Cardiac muscle cell (in vitro differentiated cells and primary cell): ENCODE results near the gene PPM1J. TPM values are rescaled to one million over a fixed set of nuclear protein-coding genes. Genes with fewer than 3 reads are reported as not detected.

Experiments
- DNase-seq, 2 donors: peaks; one replicate each; pipeline versions ENCODE4 v3.0.0 to v3.0.0-alpha.2; 2010 to 2017; ENCODE audit warnings: low read depth in 1 of 2, low spot score in 1 of 2
- H3K27ac ChIP-seq: fragments of 200-600 bp; sonication (generic); 2 replicates; pipeline ENCODE4 v1.5.1; 2016
- H3K27me3 ChIP-seq: fragments of 200-600 bp; sonication (generic); 2 replicates; pipeline ENCODE4 v1.6.0; 2016; ENCODE audit warnings: control low read depth
- H3K36me3 ChIP-seq: fragments of 200-600 bp; sonication (generic); 2 replicates; pipeline ENCODE4 v1.5.1; 2016; ENCODE audit warnings: control low read depth
- H3K4me1 ChIP-seq: fragments of 200-600 bp; sonication (generic); 2 replicates; pipeline ENCODE4 v1.8.1; 2017; ENCODE audit warnings: low read depth, mild to moderate bottlenecking, mixed run types
- H3K4me3 ChIP-seq: fragments of 200-600 bp; sonication (generic); 2 replicates; pipeline ENCODE4 v1.5.1; 2016; ENCODE audit warnings: mild to moderate bottlenecking
- H3K9me3 ChIP-seq: fragments of 200-600 bp; sonication (generic); 2 replicates; pipeline ENCODE4 v1.5.1; 2017; ENCODE audit warnings: low read depth, mild to moderate bottlenecking, control low read depth
- polyA plus RNA-seq: library from polyadenylated mRNA; unstranded; fragments of >200 nt; fragmentation: Nextera tagmentation; extraction: Ambion mirVana; gene quantifications from 2 replicates; pipeline ENCODE4 v1.2.1, GENCODE V29; 2016
- total RNA-seq: library from RNA; depleted of rRNA; stranded (reverse); fragments of >200 nt; gene quantifications from 2 replicates; pipeline ENCODE4 v1.2.3, GENCODE V29; 2016
- TF ChIP-seq, protein P1 (sequence below): IDR thresholded peaks from 2 replicates; pipeline ENCODE4 v1.5.1; 2012; ENCODE audit warnings: low read depth, mild to moderate bottlenecking, low read length

Gene PPM1J
- total and polyA plus RNA-seq, 2 experiments from 2014 or later, result 20.1 to 21.9 TPM

DNA sequence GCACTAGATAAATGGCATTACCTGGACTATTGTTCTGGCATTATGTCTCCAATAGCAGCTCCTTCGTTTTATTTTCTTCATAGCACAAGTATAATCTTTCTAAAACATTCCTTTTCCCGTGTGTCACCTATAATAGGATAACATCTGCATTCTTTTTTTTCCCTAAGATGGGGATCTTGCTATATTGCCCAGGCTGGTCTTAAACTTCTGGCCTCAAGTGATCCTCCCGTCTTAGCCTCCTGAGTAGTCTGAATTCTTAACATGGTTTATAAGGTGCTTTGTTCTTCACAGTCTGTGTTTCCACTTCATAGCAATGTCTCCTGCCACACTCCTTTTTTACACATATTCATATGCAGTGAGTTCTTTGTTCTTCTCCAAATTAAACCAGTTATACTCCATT, 49.3 kb downstream of the PPM1J start:
- Histone ChIP-seq H3K27ac (no peak overlapping the region), H3K9me3 (no peaks in the 10 kb centered on the region), H3K27me3 (no peaks in the 10 kb centered on the region), H3K4me3 (no peak overlapping the region), H3K4me1 (no peaks in the 10 kb centered on the region), H3K36me3 (peaks cover 61% of the 10 kb centered on the region)
- TF ChIP-seq, protein P1, sequence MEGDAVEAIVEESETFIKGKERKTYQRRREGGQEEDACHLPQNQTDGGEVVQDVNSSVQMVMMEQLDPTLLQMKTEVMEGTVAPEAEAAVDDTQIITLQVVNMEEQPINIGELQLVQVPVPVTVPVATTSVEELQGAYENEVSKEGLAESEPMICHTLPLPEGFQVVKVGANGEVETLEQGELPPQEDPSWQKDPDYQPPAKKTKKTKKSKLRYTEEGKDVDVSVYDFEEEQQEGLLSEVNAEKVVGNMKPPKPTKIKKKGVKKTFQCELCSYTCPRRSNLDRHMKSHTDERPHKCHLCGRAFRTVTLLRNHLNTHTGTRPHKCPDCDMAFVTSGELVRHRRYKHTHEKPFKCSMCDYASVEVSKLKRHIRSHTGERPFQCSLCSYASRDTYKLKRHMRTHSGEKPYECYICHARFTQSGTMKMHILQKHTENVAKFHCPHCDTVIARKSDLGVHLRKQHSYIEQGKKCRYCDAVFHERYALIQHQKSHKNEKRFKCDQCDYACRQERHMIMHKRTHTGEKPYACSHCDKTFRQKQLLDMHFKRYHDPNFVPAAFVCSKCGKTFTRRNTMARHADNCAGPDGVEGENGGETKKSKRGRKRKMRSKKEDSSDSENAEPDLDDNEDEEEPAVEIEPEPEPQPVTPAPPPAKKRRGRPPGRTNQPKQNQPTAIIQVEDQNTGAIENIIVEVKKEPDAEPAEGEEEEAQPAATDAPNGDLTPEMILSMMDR, result no peak
- no peak for DNase-seq

Other genes starting within 250 kb of the PPM1J start
- gene WNT2B, start 206.4 kb downstream of the PPM1J start, total RNA-seq, result 0.74 and 1.2 TPM in 2 replicates
- 1.1 and 1.5 TPM in 2 replicates for gene WNT2B, start 206.4 kb downstream of the PPM1J start, polyA plus RNA-seq
- 15.5 and 19.7 TPM in 2 replicates for gene ST7L, start 96.2 kb downstream of the PPM1J start, total RNA-seq
- 26.6 and 27.1 TPM in 2 replicates for gene ST7L, start 96.2 kb downstream of the PPM1J start, polyA plus RNA-seq
- 94.9 and 102 TPM in 2 replicates for gene CAPZA1, start 95.5 kb downstream of the PPM1J start, total RNA-seq
- gene CAPZA1, start 95.5 kb downstream of the PPM1J start, polyA plus RNA-seq, result 122 and 130 TPM in 2 replicates
- gene MOV10, start 40.7 kb downstream of the PPM1J start, total RNA-seq, result 78.2 and 96.2 TPM in 2 replicates
- 62.0 and 86.0 TPM in 2 replicates for gene MOV10, start 40.7 kb downstream of the PPM1J start, polyA plus RNA-seq
- 257 and 311 TPM in 2 replicates for gene RHOC, start 8.2 kb downstream of the PPM1J start, total RNA-seq
- gene RHOC, start 8.2 kb downstream of the PPM1J start, polyA plus RNA-seq, result 265 and 358 TPM in 2 replicates
- gene SLC16A1, start 240.9 kb upstream of the PPM1J start, total RNA-seq, result 130 and 137 TPM in 2 replicates
- 146 and 163 TPM in 2 replicates for gene SLC16A1, start 240.9 kb upstream of the PPM1J start, polyA plus RNA-seq